ENCODE results near the gene ELMO1. TPM values are rescaled to one million over a fixed set of nuclear protein-coding genes. Genes with fewer than 3 reads are reported as not detected.

ELMO1 gene
- total and polyA plus RNA-seq, 2 of the 13 experiments (the other 11 are each of a cell fraction or from before 2014, with no cell fraction given): 0.11 to 0.17 TPM

GRCh38 chr7:37285706-37286453, 162.8 kb downstream of the ELMO1 start (continued):
- TF ChIP-seq HNF1A (IDR thresholded peaks at IDR 0.05; ENCODE audit: low read depth) (no peak), HNF1A (CRISPR knock-in tag; IDR thresholded peaks at IDR 0.05; ENCODE audit: borderline replicate concordance) (no peak), ZNF629 (CRISPR knock-in tag; conservative IDR thresholded peaks at IDR 0.05) (no peak), BORCS8-MEF2B (CRISPR knock-in tag; IDR thresholded peaks at IDR 0.05) (no peak), SMC3 (IDR thresholded peaks at IDR 0.05; ENCODE audit: low read length) (no peak), ZSCAN21 (CRISPR knock-in tag; IDR thresholded peaks at IDR 0.05; ENCODE audit: borderline replicate concordance) (no peak), PHF5A (CRISPR knock-in tag; IDR thresholded peaks at IDR 0.05; ENCODE audit: low read depth, unreplicated experiment) (no peak), CEBPB (IDR thresholded peaks at IDR 0.05; ENCODE audit: borderline replicate concordance, low read depth, low read length) (no peak), ZNF225 (CRISPR knock-in tag; IDR thresholded peaks at IDR 0.05) (no peak), ZBTB10 (CRISPR knock-in tag; IDR thresholded peaks at IDR 0.05; ENCODE audit: borderline replicate concordance) (no peak), KLF13 (CRISPR knock-in tag; IDR thresholded peaks at IDR 0.05) (no peak)
- TF ChIP-seq, protein P1, sequence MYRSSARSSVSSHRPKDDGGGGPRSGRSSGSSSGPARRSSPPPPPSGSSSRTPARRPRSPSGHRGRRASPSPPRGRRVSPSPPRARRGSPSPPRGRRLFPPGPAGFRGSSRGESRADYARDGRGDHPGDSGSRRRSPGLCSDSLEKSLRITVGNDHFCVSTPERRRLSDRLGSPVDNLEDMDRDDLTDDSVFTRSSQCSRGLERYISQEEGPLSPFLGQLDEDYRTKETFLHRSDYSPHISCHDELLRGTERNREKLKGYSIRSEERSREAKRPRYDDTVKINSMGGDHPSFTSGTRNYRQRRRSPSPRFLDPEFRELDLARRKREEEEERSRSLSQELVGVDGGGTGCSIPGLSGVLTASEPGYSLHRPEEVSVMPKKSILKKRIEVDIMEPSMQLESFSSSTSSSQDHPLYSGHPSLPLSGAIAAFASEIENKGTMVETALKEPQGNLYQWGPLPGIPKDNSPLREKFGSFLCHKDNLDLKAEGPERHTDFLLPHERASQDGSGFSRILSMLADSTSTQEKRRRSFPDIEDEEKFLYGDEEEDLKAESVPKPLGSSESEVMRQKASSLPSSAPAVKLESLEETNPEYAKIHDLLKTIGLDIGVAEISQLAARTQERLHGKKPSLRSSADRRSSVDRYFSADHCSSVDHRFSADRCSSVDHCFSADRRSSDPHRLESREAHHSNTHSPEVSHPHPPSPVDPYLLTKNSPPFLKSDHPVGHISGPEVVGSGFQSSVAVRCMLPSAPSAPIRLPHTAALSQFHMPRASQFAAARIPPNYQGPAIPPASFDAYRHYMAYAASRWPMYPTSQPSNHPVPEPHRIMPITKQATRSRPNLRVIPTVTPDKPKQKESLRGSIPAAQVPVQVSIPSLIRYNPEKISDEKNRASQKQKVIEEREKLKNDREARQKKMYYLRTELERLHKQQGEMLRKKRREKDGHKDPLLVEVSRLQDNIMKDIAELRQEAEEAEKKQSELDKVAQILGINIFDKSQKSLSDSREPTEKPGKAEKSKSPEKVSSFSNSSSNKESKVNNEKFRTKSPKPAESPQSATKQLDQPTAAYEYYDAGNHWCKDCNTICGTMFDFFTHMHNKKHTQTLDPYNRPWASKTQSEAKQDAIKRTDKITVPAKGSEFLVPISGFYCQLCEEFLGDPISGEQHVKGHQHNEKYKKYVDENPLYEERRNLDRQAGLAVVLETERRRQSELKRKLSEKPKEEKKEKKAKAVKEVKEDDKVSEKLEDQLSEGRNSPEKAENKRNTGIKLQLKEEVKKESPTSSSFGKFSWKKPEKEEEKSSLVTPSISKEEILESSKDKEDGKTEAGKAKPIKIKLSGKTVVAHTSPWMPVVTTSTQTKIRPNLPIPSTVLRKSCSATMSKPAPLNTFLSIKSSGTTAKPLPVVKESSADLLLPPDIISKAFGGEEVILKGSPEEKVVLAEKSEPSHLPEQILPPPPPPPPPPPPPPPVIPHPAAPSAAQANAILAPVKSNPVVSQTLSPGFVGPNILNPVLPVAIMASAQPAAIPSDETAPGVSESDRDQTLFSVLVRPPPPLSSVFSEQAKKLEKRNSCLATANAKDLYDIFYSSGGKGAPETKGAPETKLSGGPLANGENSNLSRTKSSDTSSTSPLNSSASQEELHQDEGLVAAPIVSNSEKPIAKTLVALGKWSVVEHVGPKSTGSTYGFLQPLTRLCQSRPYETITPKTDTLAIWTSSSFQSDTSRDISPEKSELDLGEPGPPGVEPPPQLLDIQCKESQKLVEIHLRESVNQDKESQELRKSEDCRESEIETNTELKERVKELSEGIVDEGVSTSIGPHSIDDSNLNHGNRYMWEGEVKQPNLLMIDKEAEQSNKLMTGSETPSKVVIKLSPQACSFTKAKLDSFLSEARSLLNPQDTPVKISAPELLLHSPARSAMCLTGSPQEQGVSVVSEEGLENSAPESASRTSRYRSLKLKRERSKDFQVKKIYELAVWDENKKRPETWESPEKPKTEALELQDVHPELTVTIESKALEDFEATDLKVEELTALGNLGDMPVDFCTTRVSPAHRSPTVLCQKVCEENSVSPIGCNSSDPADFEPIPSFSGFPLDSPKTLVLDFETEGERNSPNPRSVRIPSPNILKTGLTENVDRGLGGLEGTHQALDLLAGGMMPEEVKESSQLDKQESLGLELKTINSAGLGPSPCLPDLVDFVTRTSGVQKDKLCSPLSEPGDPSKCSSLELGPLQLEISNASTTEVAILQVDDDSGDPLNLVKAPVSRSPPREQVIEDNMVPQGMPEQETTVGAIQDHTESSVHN (CRISPR knock-in tag; IDR thresholded peaks at IDR 0.05): no peak

Measured in HepG2 (cell line).